ENCODE data around the gene CYB561A3.
"Not testable (repeated sequence)": the region's sequence is repeated elsewhere in the genome, so short reads cannot be mapped to it uniquely, and the experiment has no call there.

Gene CYB561A3

DNA sequence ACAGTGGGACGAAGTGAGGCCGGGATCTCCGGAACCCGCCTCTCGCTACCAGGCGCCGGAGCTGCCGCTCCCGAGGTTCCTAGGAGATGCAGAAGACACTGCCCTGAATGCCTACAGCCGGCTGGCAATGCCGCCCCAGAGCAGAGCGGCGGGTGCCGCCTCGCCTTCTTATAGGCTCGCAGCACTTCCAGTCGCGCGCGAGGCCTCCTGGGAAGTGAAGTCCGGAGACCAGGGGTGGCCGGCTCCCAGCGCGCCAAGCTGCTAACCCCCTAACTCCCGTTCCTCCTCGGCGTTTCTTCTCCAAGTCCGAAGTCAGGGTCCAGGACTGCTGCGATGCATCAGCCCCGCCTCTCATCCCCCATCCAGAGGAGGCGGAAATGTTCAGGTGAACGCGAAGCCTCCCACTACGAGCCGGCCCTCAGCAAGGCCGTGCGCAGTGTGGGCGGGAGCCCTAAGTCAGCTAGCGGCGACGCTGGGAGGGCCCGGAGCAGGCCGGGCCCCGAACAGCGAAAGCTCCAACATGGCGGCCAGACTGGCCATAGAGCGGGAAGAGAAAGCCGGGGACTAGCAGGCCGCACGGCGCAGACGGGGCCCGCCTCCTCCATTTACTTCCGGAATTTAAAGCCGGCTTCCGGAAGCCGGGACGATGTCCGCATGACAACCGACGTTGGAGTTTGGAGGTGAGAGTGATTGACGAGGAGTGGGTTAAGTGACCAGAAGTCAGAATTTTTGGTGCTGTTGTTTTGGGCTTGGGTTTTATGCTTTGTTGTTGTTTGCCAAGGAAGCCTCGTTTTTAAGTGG, at the start of gene CYB561A3, which contains the start of gene TMEM138:
TSS of gene CYB561A3 (minus strand) at position 142 of the 801 bp plus-strand sequence. CDS start 5,169 bp downstream, outside the sequence.
TSS of gene TMEM138 (plus strand) at position 634 of the 801 bp plus-strand sequence. CDS start 2,017 bp downstream, outside the sequence.
- peak; percentile 96 for DNase-seq (ENCODE audit: low read depth, low spot score)

- no peak for DNase-seq (ENCODE audit: low read depth, low spot score)
Observed at GRCh38 chr11:61406991-61407728, 45.5 kb upstream of the CYB561A3 start.

GRCh38 chr11:61406067-61406466, 44.4 kb upstream of the CYB561A3 start:
- peak; percentile 25 for DNase-seq (ENCODE audit: low read depth, low spot score)

DNA sequence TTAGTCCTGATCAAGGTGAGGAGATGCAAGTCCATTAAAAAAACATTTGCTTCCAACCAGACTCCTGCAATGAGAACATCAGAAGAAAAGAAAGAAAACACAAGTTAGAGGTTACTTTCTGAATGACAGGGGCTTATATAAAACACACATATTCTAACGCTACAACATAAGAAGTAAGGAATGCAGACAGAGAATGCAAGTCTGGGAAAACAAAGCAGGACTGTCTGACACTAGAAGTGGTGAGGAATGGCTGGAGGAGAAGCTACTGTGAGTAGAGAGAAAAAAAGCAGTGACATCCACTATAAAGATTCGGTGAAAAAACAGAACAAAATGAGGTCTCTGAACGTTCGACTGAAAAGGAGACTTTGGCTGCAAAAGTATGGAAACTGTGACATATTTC, 43.0 kb upstream of the CYB561A3 start:
- peak; percentile 58 for DNase-seq (ENCODE audit: low read depth, low spot score)

DNA sequence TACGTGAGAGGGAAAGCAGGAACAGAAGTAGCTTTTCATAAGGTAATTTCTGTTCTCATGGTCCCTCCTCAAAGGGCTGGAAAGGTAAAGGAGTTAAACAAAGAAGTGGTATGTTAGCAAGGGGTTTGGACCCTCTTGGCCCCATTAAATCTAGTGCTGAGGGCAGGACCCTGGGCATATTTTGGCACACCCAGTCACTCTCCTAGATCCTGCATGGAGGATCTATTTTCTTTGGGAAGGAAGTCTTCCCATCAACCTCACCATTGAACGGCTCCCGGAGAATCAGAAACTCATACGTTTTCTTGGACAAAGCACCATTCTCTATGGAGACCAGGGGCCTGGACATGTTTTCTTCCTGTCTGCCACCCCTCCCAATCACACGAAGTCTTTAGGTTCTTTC, 42.4 kb upstream of the CYB561A3 start:
- DNase-seq (ENCODE audit: low read depth, low spot score) = no peak

DNA sequence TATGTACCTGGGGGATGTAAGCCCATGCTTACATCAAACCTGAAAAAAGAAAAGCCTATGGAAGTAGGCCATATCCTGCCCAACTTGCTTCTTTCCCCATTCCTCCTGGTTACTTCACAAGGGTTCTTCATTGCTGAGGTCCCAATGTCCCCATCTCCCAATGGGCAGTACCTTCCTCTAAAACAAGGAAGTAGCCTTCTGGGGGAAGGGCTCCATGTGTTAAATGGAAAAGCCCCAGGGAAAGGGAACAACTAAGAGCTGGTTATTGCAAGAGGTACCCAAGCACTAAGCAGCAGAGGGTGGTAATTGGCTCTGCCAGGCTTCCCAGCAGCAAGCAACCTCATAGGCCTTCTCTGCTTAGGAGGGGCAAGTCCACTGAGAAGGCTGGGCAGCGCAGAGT, 42.0 kb upstream of the CYB561A3 start:
- DNase-seq (ENCODE audit: low read depth, low spot score) = no peak

DNA sequence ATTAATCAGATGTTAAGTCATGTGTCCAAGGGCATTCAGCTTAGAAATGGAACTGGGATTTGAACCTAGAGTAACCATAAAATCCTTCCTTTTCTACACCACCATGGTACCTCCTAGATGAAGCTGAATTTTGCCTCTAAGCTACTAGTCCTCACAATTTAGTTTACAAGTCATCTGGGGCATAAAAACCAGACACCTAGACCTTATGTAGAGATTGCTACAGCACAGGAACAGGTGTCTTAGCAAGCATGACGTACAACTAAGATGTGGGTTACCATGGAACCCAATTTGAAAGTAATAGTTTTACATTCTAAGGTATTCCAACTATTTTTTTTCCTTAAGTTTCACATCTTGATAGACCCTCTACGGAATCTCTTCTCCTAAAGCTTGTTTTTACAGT, 39.9 kb upstream of the CYB561A3 start:
- no peak for DNase-seq (ENCODE audit: low read depth, low spot score)

GRCh38 chr11:61401173-61401572, 39.5 kb upstream of the CYB561A3 start:
- DNase-seq (ENCODE audit: low read depth, low spot score) = no peak

DNA sequence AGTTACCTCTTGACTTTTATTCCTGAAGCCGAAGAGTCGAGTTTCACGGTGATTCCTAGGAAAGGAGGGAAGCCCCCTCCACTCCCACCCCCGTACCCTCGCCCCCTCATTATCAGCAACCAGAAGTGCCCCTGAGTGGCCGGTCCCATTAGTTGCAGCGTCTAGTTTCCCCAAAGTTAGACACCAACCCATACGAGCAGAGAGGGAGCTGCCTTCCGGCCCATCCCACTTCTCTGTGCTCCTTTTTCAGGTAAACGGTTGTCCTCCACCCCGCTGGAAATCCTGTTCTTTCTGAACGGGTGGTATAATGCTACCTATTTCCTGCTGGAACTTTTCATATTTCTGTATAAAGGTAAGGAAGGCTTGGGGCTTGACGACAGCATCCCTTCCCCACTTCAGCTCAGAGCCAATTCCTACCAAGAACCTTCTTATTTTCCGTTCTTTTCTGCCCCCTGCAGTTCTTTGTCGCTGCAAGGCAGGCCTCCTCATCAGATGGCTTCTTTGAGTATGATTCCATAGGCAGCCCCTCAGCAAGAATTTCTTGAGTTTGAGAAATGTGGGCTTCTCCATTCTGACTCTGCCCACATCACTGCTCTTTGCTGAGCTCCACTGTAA, 31.4 kb upstream of the CYB561A3 start:
- DNase-seq (ENCODE audit: low read depth, low spot score) = peak; percentile 47

DNA sequence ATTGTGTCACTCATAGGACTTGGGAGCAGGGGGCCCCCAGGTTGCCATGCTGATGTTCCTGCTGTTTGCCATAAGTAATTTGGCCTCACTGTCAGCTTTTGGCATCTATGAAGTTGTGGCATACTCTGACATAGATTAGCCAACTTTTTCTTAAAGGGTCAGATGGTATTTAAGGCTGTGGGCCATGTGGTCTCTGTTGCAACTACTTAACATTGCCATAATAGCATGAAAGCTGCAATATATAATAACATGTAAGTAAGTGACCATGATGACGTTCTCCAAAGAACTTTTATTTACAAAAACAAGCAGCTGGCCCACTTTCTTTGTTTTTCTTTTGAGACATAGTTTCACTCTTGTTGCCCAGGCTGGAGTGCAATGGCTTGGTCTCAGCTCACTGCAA, 28.5 kb upstream of the CYB561A3 start:
- no peak for DNase-seq (ENCODE audit: low read depth, low spot score)

GRCh38 chr11:61384271-61385242, 22.9 kb upstream of the CYB561A3 start:
- no peak for DNase-seq (ENCODE audit: low read depth, low spot score)

- not testable (repeated sequence) for DNase-seq (ENCODE audit: low read depth, low spot score)
Observed at GRCh38 chr11:61383859-61384258, 22.2 kb upstream of the CYB561A3 start.

DNA sequence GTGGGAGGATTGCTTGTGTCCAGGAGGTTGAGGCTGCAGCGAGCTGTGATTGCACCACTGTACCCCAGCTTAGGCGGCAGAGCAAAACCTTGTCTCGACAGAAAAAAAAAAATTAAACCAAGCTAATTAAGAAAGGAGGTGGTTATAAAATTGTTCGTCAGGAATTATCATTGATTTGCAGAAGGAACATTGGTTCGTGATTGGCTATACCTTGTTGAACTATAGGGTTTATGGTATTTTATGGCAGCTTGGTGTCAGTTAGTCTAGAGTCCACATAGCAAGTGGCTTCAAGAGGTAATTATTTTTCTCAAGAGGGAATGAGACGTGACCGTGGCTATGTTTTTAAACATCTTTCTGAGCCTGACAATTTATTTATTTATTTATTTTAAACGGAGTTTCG, 19.2 kb upstream of the CYB561A3 start:
- no peak for DNase-seq (ENCODE audit: low read depth, low spot score)

DNA sequence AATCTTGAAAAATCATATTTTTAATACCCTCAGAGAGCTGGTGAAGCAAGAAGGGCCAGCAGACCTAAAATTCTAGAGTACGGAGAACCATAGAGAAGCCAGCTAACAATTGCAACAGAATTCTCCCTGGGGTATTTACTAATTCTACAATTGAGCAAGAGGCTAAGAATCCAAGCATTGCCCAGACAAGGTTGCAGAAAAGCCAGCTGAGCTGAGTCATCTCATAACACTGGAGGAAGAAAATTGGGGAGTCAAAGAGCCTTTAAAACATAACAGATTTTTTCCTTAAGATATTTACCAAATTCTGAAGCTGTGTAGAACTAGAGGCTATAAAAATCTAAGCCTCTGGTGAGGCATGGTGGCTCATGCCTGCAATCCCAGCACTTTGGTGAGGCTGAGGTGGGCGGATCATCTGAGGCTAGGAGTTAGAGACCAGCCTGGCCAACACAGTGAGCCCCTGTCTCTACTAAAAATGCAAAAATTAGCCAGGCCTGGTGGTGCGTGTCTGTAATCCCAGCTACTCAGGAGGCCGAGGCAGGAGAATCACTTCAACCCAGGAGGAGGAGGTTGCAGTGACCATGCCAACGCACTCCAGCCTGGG, 17.1 kb upstream of the CYB561A3 start:
- DNase-seq (ENCODE audit: low read depth, low spot score) = peak; percentile 84

- DNase-seq (ENCODE audit: low read depth, low spot score) = peak; percentile 77
Observed at GRCh38 chr11:61377461-61378160, 15.9 kb upstream of the CYB561A3 start.

- peak; percentile 48 for DNase-seq (ENCODE audit: low read depth, low spot score)
Observed at GRCh38 chr11:61375761-61376108, 14.1 kb upstream of the CYB561A3 start.

DNA sequence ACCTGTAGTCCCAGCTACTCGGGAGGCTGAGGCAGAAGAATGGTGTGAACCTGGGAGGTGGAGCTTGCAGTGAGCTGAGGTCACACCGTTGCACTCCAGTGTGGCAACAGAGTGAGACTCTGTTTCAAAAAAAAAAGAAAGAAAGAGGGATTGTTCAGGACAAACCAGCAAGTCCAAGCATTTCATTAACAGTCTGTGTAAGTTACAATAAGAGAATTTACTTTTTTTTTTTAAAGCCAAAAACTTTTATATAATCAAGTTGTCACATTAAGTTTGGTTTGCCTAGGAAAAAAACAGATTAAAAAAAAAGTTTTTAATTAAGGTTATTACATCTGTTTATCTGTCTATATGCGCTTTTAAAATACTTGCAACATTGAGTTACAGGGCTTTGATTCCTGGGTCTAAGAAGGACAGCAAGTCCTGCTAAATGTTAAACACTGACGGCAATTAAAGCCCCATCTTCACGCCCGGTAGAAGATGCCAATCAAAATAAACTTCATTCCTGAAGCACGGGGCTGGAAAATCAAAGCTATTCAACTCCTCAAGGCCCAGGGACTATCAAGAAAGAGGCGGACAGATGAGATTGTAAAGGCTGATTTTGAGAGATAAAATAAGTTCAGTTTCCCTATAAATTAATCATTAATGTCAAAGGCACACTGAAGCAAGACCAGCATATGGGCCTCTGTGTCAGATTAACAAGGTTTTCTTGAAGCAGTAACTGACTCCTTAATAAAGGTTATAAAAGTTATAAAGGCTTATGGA, 11.2 kb upstream of the CYB561A3 start:
- DNase-seq (ENCODE audit: low read depth, low spot score) = no peak

DNA sequence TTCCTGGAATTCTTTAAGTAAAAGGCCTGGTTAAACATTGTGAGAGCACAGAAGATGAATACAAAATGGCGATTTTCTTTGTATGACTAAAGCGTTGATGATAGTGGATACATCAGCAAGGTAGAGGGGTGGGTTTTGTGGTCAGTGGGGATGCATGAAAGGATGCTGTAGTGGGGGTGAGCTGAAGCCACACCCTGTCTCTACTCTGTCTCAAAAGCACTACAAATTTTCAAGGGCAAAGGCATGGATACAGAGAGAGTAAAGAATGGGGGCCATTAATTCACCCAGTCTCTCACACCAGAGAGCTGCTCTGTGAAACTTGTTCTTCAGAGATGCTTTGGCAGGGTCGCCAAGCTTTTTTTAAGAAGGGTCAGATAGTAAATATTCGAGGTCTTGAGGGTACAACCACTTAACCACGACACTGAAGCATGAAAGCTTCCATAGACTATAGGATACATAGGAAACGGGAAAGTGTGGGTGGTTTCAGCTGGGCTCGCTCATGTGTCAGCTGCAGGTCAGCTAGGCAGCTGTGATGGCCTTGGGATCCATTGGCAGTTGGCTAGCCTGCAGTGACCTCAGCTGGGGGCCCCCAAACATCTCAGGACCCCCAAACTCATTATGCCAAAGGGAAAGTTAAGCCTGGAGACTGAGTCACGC, 8.8 kb upstream of the CYB561A3 start:
- no peak for DNase-seq (ENCODE audit: low read depth, low spot score)
